NCI-H2107 treated with DMSO at 0.1 percent for 48 hours (cell line): ENCODE data around the gene WDR82.

Experiments used
- DNase-seq: peaks from one replicate; lab custom pipeline; 2025; ENCODE audit not compliant: unreplicated experiment; lab: John Stamatoyannopoulos, UW

Gene WDR82

GRCh38 chr3:52278510-52279069, at the start of gene WDR82:
WDR82 (minus strand) TSS chr3:52278649; CDS start chr3:52278361, 288 bp downstream.
- DNase-seq, result peak; percentile 61

DNA sequence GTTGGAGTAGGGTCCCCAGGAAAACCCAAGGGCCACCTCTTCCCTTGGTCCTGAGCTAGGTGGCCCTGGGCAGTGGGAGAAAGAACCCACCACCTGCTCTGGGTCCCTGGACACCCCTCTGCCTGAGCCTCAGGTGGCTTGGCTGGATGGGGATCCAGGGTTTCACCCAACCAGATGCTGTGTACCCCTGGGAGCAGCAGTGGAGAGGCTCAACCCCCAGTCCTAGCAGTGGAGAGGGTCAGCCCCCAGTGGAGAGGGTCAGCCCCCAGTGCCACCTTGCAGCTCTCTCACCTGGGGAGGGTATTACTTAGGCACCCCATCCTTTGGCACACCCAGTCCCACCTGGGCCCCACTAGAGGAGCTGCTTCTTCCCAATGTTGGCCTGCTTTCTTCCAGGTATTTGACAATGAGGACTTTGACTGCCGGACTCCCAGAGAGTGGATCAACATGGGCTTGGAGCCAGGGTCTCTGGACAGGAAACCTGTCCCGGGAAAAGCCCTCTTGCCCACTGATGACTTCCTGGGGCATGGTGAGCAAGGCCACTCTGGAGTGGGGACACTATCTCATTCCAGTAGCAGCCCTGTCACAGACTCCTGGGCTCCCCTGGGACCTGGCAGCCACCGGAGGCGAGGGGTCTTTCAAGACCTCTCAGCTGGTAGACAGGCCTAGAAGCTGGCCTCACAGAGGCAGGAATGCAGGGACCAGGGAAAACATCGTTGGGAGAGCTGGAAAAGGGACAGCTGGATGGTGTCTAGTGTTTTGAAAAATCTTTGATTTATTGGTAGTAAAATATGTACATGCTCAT, 49.2 kb upstream of the WDR82 start:
- no peak for DNase-seq

DNA sequence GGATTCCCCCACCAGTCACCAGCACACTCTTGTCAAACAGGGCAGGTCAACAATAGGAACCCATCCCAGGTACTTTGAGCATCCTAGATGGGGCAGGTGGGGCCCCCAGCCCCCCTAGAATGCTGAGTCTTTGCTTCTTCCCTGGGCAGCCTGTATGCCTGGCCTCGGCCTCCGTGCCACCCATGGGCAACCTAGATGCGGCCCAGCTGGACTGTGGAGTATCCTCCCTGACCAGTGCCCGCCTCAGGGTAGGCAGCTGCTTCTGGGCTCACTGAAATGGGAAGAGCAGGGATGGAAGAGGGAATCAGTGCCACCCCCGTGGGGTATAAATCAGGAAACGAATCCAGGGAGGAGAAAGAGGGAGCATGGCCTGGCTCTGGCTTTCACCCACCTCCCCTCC, 48.5 kb upstream of the WDR82 start:
- no peak for DNase-seq

DNA sequence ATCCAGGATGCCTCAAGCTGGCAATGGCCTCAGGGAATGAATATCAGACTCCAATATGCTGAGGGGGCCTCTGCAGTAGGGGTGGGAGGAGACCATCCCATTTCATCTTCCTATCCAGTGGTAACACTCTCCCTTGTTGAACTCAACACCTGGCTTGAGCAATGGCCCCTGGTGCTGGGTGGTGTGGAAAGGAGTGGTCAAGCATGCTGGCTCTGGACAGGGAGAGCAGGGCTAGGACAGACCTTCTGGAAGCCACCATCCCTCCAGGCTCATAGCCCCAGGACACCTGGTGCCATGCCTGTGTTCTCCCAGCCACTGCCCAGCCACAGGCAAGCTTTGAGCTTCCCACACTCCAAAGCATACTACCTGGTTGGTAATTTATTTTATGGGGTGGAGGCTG, 47.2 kb upstream of the WDR82 start:
- no peak for DNase-seq

GRCh38 chr3:52324676-52325075, 46.2 kb upstream of the WDR82 start:
- DNase-seq, result no peak

DNA sequence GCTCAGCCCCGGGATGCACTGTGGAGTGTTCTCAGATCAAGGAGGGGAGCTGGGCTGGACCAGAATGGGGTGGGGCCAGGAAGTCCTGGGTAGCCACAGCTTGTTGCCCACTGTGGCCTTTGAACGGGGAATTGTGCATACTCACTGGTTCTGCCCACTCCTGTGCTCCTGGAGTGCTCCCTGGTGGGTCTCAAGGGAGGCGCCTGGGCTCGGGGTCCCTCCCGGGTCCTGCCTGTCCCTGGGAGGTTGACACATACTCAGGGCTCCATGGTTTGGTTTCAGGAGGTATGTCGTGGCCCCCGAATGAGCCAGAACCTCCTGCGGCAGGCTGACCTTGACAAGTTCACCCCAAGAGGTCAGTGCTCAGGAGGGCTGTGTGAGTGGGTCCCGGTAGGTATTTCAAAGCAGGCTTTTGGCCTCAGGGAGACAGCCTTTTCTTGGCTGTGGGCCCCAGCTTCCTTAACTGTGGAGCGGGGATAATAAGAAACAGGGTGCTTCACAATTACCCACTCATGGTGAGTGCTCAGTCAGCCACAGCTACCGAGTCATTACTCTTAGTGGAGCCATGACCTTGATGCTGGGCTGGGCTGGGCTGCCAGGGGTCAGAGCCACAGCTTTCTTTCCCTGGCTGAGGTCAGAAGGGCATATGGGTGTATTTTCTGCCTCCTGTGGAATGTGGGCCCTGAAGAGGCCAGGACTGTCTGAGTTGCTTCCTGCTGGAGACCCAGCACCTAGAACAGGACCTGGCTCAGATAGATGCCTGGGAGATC, 45.3 kb upstream of the WDR82 start:
- no peak for DNase-seq

DNA sequence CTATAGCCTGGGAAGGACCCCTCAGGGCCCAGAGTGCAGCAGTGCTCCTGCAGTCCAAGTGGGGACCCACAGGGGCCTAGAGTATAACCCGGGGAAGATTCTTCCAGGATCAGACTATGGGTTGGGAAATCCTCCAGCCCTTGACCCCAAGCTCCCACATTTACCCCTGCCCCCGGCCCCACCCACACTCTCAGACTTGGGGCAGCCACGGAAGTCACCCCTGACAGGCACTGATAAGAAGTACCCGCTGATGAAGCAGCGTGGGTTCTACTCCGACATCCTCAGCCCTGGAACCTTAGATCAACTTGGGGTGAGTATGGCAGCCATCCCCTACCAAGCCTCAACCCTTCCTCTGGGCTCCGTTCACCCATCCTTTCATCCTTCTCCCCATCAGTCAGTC, 44.0 kb upstream of the WDR82 start:
- DNase-seq, result no peak

DNA sequence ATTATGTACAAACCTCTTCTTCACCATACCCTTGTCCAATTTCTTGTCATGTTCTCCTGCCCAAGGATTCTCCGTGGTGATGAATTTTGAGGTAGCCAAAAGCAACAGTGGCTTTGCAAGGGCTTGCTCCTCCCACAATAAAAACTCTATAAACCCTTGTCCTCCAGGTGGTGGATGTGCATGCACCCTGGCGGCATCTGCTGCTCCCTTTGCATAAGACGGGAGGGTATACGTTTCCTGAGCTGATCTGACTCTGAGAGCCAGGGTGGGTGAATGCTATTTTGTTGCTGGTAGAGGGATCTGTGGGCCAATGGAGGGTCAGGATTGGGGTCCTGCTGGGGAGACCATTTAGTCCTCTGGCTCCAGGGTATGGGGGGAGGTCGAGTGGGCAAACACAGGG, 43.0 kb upstream of the WDR82 start:
- no peak for DNase-seq

GRCh38 chr3:52319921-52320595, 41.6 kb upstream of the WDR82 start:
- no peak for DNase-seq

DNA sequence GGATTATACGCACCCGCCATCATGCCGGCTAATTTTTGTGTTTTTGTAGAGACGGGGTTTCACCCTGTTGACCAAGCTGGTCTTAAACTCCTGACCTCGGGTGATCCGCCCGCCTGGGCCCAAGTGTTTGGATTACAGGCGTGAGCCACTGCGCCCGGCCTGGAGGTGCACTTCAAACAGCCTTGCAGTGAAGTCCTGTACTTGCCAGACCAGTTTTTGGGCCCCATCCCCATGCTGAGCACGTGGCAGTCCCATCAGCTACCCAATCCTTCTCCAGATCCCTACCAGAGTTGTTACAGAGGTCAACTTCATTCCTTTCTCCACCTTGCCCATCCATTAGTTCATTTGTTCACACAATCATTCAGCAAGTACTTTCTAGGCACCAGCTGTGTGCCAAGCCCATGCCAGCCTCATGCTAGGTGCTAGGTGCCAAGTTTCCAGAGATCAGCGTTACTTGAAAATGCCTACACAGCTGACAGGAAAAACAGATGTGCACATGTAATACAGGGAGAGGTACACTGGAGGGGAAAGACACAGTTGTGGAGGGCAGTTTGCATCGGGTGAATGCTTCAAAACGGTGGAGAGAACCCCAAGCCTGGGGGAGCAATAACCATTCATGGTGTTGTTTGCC, 39.9 kb upstream of the WDR82 start:
- DNase-seq, result no peak

DNA sequence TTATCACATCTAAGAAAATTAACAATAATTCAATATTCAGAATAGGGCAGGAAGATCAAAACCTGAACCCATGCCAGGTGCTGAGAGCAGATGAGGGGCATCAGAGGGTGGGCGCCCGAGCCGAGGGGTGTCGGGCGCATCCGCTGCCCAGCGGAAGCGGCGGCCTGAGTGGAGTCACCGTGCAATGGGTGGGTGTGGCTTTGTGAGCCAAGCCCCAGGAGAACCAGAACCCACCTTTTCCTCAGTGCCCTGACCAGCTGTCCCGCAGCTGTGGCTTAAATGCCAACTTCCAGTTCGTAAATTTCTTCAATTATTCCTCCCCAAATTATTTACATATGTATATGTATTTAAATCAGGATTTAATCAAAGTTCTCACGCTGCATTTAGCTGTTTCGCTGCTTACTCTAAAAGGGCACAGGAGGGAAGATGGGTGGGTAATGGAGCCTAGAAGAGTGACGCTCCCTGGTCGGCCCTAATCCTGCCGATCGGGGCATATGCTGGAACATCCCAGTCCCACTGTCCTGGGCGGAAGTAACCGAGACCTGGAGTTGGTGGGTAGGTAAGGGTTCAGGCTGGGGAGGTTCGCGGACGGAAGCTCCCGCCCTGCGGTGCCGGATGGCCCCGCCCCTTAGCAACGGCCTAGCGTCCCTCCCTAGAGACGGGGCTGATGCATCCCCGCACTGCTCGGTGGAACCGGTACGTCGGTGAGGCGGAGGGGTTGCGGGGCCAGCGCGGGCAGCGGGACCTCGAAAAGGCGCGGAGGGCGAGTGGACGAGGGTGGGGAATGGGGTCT, 39.0 kb upstream of the WDR82 start:
- no peak for DNase-seq

- no peak for DNase-seq
Measured at GRCh38 chr3:52315977-52316764, 37.7 kb upstream of the WDR82 start, which contains the start of gene DNAH1. DNAH1 (plus strand) TSS chr3:52316319; CDS start chr3:52322443, 6,124 bp downstream.

GRCh38 chr3:52315006-52315405, 36.6 kb upstream of the WDR82 start:
- DNase-seq, result no peak

- no peak for DNase-seq
Measured at GRCh38 chr3:52314489-52314888, 36.0 kb upstream of the WDR82 start.

- DNase-seq, result no peak
Measured at GRCh38 chr3:52313774-52314188, 35.3 kb upstream of the WDR82 start.

- no peak for DNase-seq
Measured at GRCh38 chr3:52313188-52313773, 34.8 kb upstream of the WDR82 start.

GRCh38 chr3:52311576-52312119, 33.2 kb upstream of the WDR82 start:
- no peak for DNase-seq

- no peak for DNase-seq
Measured at GRCh38 chr3:52310861-52311575, 32.6 kb upstream of the WDR82 start.
